GM21423 (cell line): ENCODE data around the gene VMA21.

Source experiments
- ATAC-seq: cut with Tn5 transposase; IDR thresholded peaks from one replicate; pipeline ENCODE4 v1.9.1; 2021; ENCODE audit warnings: mild to moderate bottlenecking, moderate library complexity; ENCODE audit not compliant: unreplicated experiment

The VMA21 gene, protein sequence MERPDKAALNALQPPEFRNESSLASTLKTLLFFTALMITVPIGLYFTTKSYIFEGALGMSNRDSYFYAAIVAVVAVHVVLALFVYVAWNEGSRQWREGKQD

GRCh38 chrX:151396825-151397740 is at the start of gene VMA21:
VMA21 (plus strand) TSS chrX:151397206; CDS start chrX:151397309, 103 bp downstream.
- peak; percentile 82 for ATAC-seq

GRCh38 chrX:151359341-151359740 is 37.7 kb upstream of the VMA21 start:
- no peak for ATAC-seq

- ATAC-seq: peak; percentile 78
Observed at GRCh38 chrX:151359931-151360871, 36.8 kb upstream of the VMA21 start.

DNA sequence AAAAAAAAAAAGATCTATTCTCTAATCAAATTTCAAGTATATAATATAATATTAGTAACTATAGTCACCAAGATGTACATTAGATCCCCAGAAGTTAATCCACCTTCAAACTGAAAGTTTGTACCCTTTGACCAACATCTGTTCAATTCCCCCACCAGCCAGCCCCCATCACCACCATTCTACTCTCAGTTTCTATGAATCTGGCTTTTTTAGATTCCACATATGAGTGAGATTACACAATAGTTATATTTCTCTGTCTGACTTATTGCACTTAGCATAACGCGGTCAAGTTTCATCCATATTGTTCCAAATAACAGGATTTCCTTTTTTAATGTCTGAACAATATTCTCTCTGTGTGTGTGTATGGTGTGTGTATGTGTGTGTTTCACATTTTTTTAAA is 33.7 kb upstream of the VMA21 start:
- ATAC-seq: no peak

- ATAC-seq: no peak
Observed at GRCh38 chrX:151365579-151365978, 31.4 kb upstream of the VMA21 start.

- no peak for ATAC-seq
Observed at GRCh38 chrX:151370906-151371305, 26.1 kb upstream of the VMA21 start.

- ATAC-seq: no peak
Observed at GRCh38 chrX:151384807-151385206, 12.2 kb upstream of the VMA21 start.

GRCh38 chrX:151386838-151387459 is 10.1 kb upstream of the VMA21 start:
- ATAC-seq: no peak

GRCh38 chrX:151391722-151392121 is 5.3 kb upstream of the VMA21 start:
- ATAC-seq: no peak

DNA sequence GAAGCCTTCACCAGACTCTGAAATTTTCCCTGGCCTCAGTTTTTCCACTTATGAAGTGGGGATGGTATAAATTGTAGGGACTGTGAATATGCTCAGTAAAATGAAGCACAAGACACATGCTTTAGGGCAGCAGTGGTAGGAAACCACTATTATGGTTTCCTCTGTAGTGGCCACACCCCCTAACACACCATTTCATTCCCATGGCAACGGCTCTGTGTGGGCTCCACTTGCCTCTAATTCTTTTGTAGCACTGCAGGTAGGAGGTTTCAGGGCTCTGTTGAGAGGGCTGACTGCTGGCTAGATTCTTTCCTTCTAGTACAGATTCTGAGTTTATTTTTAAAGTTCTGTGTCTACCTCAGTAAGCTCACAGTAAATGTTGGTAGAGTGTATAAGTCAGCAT is 3.5 kb upstream of the VMA21 start:
- peak; percentile 32 for ATAC-seq

DNA sequence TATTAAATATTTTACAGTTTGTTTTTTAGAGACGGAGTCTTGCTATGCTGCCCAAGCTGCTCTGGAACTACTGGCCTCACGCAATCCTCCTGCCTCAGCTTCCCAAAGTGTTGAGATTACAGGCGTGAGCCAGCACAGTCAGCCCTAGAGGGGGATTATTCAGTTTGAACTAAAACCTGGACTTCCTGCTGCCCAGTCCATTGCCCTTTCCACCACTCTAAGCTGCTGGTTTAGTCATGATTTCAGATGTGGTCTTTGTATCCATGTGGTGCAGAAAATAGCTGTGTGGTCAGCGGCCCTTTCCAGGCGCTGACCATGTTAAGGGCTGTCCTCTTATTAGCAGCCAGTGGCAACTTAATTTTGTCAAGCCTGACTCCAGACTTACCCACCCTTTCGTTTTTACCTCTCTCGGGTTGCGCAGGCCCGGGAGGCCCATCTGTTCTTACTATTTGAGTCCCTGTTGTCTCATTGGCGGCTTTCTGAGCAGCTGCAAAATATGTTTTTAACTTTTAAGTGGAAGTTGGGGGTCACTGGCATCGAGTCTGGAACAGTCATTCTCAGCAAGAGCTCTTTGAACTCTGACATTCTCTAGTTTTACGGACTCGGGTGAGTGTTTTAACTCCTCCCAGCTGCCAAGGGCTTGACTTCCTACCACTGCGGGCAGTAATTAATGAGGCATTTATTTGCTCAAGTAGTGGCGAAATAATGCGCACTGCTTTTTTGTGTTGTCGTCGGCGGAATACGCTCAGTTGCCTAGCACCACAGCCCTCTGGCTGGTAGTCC is 773 bp upstream of the VMA21 start:
- peak; percentile 26 for ATAC-seq

- ATAC-seq: peak; percentile 5
Observed at GRCh38 chrX:151397741-151398070, 700 bp downstream of the VMA21 start.

DNA sequence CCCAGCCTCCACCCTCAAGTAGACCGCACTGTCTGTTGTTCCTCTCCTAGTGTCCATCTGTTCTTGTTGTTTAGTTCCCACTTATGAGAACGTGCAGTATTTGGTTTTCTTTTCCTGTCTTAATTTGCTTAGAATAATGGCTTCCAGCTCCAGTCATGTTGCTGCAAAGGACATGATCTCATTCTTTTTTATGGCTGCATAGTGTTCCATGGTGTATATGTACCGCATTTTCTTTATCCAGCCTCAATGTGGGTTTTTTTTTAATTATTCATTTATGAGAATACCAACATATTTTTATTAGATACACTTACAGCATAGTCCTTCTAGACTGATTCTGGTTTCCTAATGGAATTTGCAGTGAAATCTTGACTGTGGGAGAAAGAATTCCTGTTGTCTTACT is 1.3 kb downstream of the VMA21 start:
- ATAC-seq: no peak

DNA sequence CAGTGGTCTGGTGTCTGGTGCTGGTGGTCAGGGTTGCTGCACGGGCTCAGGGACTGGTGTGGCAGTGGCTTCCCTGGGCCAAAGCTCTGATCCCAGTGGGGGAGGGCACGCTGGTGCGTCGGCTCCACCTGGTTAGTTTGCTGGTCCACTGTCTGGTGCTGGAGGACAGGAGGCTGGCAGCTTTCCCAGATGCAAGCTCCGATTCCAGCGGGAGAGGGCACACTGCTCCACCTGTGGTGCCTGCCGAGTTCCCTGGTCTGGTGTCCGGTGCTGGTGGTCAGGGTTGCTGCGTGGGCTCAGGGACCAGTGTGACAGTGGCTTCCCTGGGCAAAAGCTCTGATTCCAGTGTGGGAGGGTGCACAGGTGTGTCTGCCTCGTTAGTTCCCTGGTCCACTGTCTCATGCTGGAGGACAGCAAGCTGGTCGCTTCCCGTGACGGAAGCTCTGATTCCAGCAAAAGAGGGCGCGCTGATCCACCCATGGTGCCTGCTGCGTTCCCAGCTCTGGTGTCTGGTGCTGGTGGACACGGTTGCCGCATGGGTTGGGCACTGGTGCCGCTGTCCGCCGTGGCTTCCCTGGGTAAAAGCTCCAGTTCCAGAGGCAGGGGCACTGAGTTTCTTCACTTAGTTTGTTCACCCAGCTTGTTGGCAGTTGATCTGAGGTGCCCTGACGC is 5.8 kb downstream of the VMA21 start:
- ATAC-seq: no peak

DNA sequence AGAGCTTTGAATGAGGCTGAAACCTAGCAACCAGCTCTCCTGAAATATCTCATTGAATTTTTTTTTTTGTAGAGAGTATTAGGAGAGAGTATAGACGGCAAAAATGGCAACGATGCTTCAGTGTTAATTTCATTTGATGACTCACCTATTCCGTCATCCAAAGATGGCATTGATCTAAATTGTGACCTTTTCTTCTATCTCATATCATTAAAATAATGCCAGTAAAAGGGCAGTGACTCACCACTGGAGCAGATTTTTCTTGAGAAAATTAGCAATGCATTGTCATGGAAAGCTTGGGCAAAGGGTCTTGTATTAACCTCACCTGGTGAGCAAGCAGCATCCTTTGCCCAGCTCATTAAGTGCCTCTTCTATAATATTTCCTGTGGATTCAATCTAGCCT is 19.6 kb downstream of the VMA21 start:
- no peak for ATAC-seq

DNA sequence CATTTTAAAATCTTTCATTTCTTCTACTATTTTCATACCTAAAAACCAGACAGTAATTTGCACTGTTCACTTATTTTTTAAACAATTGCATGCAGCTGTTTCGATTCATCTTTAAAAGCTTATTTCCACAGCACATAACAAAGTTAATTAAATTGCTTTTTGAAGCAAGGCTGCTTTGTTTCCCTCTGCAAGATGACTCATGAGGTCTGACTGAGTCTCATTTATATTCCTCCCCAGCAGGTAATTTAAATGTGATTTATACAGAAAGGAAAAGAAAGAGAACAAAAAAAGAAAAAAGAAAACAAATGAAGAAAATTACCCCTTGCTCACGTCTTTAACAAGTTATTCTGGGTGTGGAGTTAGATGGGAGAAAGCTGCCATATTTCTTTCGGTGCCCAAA is 22.8 kb downstream of the VMA21 start:
- ATAC-seq: no peak

DNA sequence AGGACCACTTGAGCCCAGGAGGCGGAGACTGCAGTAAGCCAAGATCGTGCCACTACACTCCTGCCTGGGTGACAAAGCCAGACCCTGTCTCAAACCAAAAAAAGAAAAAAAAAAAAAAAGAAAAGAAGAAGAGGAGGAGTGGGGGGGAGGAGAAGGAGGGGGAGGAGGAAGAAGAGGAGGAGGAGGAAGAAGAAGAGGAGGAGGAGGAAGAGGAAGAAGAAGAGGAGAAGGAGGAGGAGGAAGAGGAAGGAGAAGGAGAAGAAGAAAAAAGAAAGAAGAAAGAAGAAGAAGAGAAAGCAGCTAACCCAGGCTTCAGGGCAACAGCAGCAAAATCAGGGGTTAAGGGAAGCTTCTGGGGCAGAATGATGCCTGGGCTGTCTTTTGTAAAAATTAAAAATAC is 27.5 kb downstream of the VMA21 start:
- ATAC-seq: no peak

DNA sequence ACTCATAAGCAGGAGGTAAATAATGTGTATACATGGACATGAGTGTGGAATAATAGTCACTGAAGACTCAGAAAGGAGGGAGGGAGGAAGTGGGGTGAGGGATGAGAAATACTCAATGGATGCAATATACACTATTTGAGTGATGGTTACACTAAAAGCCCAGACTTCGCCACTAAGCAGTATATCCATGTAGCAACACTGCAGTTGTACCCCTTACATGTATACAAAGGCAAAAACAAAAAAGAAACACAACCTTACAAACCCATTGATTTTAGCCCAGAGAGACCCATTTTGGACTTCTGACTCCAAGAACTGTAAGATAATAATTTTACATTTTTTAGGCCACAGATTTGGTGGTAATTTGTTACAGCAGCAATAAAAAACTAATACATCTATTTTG is 51.5 kb downstream of the VMA21 start:
- ATAC-seq: no peak

- ATAC-seq: no peak
Observed at GRCh38 chrX:151458824-151459223, 61.8 kb downstream of the VMA21 start.
